Stimulated activated CD4-positive, alpha-beta T cell treated with anti-CD3 and anti-CD28 coated beads, Interleukin-15, amount 100 ng/mL, for 24 hours (primary cell): ENCODE data around the gene TRAPPC3.
"Not testable (repeated sequence)": the region's sequence is repeated elsewhere in the genome, so short reads cannot be mapped to it uniquely, and the experiment has no call there.

Experiments used
- DNase-seq: peaks from one replicate; pipeline ENCODE4 v3.0.0-alpha.2; 2020

Gene TRAPPC3

DNA sequence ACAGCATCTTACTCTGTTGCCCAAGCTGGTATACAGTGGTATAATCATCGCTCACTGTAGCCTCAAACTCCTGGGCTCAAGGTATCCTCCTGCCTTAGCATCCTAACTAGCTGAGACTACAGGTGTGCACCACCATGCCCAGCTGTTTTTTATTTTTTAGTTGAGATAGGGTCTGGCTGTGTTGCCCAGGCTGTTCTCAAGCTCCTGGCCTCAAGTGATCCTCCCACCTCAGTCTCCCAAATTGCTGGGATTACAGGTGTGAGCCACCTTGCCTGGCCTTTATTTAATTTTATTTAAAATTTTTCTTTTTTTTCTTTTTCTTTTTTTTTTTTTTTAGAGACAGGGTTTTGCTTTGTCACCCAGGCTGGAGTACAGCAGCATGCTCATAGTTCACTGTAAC lies 15.9 kb upstream of the TRAPPC3 start:
- no peak for DNase-seq

DNA sequence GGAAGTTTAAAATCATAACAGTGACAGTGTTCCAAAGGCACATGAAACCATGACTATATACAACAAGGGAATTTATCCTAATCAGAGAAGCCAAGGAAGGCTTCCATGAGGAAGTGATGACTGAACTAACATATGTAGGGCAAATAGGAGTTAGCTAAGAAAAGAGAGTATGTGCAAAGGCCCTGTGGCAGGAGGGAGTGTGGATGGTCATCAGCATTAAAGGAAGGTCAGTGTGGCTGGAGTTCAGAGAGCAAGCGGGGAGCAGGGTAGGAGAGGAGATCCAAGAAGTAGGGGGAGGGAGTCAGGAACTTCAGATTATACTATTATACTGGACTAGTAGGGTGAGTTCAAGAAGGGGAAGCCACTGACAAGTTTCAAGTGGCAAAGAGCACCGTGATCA lies 15.1 kb upstream of the TRAPPC3 start:
- DNase-seq, result no peak

- DNase-seq, result no peak
These were observed 14.1 kb upstream of the TRAPPC3 start for GRCh38 chr1:36163426-36163825.

DNA sequence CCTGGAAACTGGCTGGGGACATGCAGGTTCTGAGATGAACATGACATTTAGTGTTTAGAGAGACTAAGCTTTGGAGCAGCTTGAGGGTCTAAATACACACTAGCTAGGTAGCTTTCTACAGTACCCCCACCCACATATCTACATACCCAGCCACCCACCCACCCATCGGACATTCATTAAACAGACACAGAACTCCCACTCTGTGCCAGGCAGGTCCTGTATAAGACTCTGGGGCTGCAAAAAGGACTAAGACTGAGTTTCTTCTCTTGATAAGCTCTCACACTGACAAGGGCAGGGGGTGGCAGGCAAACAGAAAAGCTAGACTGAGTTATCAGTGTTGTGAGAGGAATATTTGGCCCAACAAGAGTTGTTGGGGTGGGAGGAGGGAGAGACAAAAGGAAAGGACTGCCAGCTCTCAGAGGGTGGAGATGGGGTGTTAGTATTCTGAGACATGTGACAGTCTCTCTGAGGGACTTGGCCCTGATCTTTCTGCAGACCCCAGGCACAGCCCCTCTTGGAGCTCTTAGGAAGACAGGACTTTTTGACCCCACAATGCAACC lies 13.5 kb upstream of the TRAPPC3 start:
- no peak for DNase-seq

GRCh38 chr1:36161641-36162531 lies 12.6 kb upstream of the TRAPPC3 start:
- DNase-seq, result peak; percentile 60

- peak; percentile 85 for DNase-seq
These were observed 11.7 kb upstream of the TRAPPC3 start for GRCh38 chr1:36160949-36161485.

DNA sequence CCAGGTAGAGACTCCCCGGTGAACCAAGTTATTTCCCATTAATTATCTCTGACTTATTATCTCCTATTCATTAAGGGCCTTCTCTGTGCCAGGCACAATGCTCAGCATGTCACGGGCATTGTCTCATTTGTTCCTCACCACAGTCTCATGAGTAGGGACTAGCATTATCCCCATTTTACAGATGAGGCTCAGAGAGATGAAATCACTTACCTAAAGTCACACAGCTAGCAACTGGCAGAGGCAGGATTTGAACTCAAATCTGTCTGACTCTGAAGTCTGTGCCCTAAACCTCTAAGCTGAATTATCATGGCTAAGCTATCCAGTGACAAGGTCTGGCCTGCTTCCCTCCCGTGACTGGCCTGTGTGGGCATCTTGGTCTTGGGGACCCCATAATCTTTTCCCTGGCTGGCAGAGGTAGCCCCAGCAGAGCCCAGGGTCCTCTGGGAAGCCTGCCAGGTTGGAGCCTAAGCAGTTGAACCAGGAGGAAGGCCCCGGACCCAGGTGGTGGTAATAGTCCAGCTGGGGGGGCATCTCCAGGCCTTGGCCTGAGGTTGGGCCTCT lies 11.2 kb upstream of the TRAPPC3 start:
- DNase-seq, result peak; percentile 13

- DNase-seq, result no peak
These were observed 10.5 kb upstream of the TRAPPC3 start for GRCh38 chr1:36159614-36160387.

- not testable (repeated sequence) for DNase-seq
These were observed 9.6 kb upstream of the TRAPPC3 start for GRCh38 chr1:36158827-36159252.

DNA sequence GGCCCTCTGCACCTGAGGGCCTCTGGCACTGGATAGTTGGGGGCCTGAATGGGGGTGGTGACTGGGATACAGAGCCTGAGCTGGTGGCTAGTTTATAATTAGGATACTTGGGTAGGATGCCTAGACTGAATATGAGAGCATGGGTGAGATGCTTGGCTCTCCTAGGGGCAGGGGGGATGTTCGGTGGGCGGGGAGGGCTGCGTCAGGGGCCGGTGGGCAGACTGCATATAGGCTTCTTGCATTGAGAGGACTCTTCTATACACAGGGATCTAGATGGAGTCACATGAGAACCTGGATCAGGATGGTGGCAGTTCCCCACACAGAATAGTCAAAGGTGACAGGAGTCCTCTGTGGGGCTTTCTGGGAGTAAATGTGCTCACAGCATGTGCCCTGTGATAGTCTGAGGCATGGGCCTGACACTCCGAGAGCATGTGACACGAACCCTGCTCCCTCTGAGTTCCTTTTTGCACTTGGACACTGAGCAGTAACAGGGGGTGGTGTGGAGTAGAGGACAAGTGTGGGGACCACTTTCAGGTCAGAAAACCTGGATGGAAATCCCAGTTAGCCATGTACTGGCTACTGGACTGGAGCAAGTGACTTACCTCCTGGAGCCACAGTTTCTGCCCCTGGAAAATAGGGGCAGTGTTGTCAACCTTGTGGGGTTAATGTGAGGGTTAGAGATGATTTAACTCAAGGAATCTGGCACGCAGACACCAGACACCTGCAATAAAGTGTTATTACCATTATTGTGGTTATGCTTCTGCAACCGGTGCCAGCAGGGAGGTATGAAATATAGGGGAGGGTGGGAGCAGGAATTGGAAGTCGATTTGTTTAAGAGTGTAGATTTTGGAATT lies 8.9 kb upstream of the TRAPPC3 start:
- no peak for DNase-seq

GRCh38 chr1:36157115-36157903 lies 8.0 kb upstream of the TRAPPC3 start:
- DNase-seq, result peak; percentile 31

DNA sequence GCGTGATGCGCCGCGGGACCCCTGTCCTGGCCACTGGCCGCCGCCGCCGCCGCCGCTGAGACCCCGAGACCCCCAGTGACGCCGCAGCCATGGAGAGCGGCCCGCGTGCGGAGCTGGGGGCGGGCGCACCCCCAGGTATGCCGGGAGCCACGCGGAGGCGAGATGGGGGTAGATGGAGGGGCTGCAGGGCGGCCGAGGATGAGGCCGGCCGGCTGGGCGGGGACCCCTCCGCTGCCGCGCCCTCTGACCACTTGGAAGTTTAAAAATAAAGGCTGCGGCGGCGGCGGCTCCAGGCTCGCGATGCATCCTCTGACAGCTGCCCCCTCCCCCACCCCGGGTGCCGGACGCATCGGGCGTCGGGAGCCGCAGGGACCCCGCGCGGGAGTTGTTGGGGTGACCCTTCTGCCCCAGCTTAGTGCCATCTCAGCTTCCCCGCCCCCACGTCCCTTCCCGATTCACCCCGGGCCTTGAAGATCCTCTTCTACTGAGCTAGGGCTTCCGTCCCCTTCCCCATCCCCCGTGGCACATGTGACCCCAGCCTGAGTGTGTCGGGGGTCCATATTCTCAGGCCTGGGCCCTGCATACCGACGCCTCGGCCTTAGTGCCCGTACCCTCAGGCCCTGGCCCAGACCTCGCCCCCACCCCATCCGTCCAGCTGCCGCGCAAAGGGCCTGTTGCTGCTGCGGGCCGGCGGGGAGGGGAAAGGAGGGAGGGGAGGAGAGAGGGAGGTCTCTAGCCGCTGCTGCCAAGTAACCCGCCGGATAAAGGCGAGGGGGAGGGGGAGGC lies 7.2 kb upstream of the TRAPPC3 start:
- DNase-seq, result peak; percentile 81

- peak; percentile 90 for DNase-seq
These were observed 6.4 kb upstream of the TRAPPC3 start, which contains the start of gene MAP7D1 for GRCh38 chr1:36155408-36156328. Gene MAP7D1, plus strand, starts transcription at chr1:36156160. Its CDS starts 258 bp downstream, at chr1:36156418.

- no peak for DNase-seq
These were observed 5.6 kb upstream of the TRAPPC3 start for GRCh38 chr1:36154765-36155407.

DNA sequence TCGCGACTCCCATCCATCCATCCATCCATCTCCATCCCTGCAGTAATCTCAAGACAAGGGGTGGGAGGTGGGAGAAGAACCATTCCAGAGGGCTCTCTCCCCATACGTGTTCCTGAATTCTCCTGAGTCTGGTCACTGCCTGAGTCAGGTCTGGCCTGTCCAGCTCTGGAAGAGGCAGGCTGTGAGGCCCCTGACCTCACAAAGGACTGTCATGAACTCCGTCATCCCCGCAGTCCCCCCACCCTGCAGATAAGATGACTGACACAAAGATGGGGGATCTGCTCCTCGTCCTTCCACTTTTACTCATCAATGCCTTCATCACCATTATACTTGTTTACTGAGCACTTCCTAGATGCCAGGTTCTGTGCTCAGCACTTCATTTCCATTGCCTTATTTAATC lies 5.0 kb upstream of the TRAPPC3 start:
- DNase-seq, result no peak

GRCh38 chr1:36153476-36153875 lies 4.2 kb upstream of the TRAPPC3 start:
- DNase-seq, result no peak

DNA sequence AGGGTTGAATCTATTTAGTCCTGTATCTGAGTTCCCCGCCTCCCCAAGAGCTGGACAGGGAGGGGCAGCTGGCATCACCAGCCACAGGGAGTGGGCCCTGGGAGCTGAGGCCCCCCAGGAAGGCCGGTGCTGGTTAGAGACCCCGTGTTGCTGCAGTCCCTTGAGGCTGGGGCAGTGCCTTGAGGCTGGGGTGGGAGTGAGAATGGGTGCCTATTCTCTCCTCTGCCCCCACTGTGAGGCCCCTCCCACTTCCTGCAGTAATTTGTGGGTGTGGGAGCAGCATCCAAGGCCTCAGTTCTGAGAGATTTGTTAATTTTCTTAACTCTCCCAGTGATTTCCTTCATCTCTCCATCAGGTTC lies 2.5 kb upstream of the TRAPPC3 start:
- DNase-seq, result peak; percentile 69

GRCh38 chr1:36151134-36151844 lies 2.0 kb upstream of the TRAPPC3 start:
- no peak for DNase-seq
